GM21717 (cell line): ENCODE results near the gene TAGLN.
"Not testable (repeated sequence)": the region's sequence is repeated elsewhere in the genome, so short reads cannot be mapped to it uniquely, and the experiment has no call there.

Experiments used
- ATAC-seq: cut with Tn5 transposase; IDR thresholded peaks from one replicate; pipeline ENCODE4 v1.9.1; 2021; ENCODE audit warnings: mild to moderate bottlenecking, moderate library complexity; ENCODE audit not compliant: unreplicated experiment

The TAGLN gene

DNA sequence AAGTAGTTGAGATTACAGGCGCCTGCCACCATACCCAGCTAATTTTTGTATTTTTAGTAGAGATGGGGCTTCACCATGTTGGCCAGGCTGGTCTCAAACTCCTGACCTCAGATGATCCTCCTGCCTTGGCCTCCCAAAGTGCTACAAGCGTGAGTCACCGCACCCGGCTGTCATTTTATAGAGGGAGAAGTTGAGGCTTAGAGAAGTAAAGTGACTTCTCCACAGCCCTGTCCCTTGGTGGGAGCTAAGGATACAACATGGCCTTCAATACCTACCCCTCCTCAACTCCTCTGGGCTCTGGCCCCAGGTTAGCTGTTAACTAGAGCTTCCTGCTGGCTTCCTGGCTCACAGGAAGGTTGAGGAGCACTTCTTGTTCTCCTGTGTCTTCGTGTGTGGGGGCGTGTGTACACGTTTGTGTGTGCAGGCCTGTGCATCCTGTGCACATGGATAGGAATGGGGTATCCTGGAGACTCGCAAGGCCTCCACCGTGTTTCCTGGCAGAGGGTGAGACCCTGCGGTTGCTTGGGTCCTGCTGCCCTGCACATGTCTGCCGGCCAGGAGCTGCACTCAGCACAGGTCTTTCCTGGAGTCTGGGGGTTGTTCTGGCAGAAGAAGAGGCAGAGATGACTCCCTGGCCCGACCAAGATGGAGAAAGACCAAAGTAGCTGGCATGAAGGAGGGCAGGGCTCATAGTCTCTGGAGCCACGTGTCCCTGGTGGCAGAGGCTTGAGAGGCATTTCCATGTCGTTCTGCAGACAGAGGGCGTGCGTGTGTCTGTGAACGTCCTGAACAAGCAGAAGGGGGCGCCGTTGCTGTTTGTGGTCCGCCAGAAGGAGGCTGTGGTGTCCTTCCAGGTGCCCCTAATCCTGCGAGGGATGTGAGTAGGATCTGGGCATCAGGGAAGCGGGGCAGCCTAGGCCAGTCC is 18.2 kb upstream of the TAGLN start:
- ATAC-seq, result no peak

DNA sequence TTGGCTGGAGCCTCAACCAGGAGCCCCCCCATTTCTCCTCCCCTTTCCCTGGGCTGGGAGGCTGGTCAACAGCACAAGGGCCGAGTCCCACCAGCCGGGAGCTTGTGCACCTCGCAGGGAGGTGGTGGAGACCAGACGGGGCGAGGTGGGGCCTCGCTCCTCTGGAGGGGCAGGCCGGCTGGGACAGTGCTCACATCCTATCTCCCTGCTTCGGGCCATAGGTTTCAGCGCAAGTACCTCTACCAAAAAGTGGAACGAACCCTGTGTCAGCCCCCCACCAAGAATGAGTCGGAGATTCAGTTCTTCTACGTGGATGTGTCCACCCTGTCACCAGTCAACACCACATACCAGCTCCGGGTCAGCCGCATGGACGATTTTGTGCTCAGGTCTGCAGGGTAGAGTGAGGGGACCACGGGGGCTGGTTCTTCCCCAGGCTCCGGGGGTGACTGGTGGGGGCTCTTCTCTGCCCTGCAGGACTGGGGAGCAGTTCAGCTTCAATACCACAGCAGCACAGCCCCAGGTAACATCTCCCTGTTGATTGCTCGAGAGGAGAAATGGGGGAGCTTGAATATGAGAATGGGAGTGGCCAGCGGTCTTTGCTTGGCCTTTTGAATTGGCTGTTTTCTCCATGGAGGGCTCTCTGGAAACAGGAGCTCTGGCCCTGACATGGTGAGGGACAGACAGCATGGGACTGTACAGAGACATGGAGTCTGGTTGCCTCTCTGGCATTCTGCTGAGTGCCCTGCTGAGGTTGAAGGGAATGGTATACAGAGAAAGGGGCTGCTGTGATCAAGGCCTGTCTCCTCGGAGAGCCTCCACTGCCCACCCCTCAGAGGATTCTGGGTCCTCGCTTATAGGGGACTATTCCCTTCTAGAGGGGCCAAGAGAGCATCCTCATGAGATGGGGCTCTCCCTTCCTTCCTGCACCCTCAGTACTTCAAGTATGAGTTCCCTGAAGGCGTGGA is 17.3 kb upstream of the TAGLN start:
- ATAC-seq, result no peak

DNA sequence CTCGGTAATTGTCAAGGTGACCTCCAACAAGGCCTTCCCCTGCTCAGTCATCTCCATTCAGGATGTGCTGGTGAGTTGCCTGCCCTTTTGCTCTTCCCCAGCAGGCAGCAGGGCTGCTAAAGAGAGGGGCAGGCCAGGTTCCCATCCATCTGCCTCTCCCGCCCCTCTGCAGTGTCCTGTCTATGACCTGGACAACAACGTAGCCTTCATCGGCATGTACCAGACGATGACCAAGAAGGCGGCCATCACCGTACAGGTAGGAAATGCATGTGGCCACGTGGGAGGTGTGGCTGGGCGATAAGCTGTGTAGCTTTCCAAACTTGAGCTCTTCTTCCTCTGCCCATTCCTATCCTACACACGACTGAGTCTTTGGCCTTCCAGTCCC is 16.6 kb upstream of the TAGLN start:
- no peak for ATAC-seq

DNA sequence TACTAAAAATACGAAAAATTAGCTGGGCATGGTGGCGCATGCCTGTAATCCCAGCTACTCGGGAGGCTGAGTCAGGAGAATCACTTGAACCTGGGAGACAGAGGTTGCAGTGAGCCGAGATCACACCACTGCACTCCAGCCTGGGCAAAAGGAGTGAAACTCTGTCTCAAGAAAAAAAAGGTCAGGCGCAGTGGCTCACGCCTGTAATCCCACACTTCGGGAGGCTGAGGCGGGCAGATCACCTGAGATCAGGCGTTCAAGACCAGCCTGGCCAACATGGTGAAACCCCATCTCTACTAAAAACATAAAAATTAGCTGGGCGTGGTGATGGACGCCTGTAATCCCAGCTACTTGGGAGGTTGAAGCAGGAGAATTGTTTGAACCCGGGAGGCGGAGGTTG is 16.0 kb upstream of the TAGLN start:
- ATAC-seq, result not testable (repeated sequence)

DNA sequence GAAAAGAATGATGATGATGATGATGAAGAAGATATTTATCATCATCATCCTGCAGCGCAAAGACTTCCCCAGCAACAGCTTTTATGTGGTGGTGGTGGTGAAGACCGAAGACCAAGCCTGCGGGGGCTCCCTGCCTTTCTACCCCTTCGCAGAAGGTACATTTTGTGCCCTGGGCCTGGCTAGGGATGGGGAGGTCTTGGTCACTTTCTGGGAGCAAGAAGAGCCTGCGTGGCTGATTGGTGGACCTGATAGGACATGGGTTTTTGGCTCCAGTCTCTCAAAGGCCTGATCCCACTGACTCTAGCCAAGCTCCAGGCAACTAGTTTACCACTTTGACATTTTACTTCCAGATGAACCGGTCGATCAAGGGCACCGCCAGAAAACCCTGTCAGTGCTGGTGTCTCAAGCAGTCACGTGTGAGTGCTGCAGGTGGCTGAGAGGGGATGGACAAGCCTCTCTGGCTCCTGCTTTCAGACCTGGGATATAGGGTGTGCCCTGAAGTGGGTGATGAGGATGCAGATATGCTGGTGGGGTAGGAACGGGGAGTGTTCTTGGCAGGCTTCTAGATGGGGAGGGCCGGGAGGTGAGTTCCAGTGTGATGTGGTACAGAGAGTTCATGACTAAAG is 15.3 kb upstream of the TAGLN start:
- no peak for ATAC-seq

DNA sequence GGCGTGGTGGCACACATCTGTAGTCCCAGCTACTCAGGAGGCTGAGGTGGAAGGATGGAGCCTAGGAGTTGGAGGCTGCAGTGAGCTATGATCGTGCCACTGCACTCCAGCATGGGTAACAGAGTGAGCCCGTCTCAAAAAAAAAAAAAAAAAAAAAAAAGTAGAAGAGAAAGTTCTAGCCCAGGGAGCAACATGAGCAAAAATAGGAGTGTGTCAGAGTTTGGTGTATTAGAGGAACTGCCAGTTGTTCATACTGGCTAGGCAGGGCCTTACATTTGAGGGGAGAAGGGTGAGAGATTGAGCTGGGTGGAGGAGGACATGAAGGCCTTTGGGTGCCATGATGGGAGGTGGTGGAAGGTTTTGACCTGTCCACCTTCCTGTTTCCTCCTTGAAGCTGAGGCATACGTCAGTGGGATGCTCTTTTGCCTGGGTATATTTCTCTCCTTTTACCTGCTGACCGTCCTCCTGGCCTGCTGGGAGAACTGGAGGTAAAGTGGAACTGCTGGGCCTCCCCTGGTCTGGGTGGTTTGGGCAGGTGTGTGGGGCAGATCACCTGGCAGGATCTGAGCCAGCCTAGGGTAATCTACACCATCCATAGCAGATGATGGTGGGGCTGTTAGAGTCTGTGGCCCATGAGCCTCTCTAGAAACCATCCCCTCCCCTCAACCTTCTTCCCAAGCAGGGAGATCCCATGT is 13.3 kb upstream of the TAGLN start:
- ATAC-seq, result no peak

DNA sequence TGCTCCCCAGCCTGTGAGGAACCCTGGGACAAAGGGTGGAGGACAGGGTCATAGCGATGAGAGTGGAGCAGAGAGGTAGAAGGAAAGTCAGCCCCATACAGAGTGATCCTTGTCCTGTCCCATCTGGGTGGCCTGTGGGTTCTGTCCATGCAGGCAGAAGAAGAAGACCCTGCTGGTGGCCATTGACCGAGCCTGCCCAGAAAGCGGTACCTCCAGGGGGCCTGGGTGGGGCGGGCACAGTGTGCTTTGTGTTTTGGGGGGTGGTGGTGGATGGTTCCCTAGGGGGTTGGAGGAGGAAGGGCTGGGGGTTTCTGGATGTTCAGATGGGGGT is 12.8 kb upstream of the TAGLN start:
- no peak for ATAC-seq

DNA sequence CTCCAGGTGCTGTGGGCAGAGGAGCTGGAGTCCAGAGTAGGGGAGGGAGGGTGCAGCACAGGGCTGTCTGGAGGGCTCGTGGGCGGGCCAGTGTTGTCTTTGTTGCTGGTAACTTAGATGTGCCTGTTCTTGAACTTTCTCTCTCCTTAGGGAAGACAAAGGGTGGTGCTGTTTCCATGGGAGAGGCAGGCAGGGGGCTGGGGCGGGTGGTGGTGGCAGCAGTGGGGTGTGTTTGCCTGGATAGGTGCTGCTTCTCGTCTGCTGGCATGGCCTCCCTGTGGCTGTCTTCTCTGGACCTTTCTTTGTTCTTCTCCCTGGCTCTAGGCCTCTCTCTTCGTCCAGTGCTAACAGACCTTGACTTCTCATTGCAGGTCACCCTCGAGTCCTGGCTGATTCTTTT is 12.2 kb upstream of the TAGLN start:
- ATAC-seq, result no peak

DNA sequence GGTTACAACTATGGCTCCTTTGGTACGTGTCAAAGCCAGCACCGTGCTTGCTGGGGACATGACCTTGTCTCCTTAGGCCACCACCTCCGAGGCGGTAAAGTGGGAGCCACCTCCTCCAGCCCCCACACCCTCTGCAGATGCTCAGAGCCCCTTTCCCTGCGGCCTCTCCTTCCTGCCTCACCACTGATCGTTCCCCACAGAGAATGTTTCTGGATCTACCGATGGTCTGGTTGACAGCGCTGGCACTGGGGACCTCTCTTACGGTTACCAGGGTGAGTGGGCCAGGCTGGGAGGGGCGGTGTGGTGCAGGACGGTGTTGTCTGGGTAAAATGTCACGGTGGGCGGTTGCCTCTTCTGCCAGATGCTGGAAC is 11.8 kb upstream of the TAGLN start:
- no peak for ATAC-seq

DNA sequence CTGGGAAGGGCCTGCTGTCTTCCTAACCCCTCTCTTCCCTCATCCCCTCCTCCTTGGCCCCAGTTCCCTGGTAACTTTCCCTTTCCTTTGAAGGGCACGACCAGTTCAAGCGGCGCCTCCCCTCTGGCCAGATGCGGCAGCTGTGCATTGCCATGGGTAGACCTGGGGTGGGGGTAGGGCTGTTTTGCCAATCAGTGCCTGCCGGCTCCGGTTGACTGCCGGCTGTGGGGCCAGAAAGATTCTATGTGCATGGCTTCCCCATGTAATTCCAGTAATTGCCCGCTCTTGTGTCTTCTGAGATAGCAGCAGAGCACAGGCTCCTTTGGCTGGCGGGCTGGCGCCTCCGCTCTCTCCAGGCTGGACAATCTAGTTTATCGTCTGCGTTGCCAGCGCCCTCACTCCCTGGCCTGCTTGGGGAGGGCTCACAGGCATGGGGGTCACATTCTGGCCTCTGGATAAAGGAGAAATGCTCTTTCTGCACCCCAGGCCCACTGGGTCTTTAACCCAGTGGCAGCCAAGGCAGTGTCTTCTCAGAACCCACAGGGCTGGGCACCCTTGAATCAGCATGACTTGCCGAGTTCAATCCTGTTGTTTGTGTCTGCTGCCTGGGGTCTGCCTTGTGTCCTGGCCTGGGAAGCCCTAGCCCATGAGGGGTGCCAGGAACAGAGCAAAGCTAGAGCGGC is 11.2 kb upstream of the TAGLN start:
- no peak for ATAC-seq

DNA sequence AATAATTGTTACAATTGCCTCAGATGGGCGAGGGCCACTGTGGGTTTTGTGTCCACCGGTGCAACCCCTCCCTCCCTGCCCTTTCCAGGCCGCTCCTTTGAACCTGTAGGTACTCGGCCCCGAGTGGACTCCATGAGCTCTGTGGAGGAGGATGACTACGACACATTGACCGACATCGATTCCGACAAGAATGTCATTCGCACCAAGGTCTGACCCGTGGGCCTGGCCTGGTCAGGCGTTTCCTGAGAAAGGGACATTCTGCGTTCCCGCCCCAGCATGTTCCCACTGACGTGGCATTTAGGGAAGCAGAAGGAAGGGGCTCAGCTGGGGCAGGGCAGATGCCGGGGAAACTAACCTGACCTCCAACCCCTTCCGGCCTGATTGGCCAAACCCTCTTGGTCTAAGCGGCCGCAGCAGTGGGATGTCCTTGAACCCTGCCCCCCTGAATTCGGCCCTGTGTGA is 10.5 kb upstream of the TAGLN start:
- ATAC-seq, result no peak

DNA sequence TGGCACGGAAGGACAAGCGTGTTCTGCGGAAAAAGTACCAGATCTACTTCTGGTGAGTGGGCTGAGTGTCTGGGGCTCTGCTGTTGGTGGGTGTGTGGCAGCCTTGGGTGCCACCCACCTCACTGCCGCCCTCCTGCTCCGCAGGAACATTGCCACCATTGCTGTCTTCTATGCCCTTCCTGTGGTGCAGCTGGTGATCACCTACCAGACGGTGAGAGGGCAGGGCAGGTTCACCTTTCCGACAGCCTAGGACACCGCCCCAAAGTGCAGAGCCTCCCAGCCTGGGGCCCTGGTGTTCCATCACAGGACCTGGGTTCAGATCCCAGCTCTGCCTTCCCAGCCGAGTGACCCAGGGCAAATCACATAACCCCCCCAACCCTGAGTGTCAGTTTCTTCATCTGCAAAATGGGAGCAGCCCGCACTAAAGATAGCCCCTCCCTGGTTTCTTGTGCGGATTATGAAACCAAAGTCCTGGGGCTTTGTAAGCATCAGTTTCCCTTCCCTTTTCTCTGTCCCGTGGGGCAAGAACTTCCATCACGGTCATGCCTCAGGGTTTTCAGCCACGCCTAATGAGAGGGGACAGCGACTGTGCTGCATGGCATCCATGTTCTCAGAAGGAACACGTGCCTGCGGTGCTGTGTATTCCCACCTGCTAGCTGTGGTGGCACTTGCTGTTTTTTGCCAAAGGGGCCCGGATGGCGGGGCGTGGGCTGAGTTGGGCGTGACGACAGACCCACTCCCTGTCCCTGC is 9.8 kb upstream of the TAGLN start:
- peak; percentile 76 for ATAC-seq

DNA sequence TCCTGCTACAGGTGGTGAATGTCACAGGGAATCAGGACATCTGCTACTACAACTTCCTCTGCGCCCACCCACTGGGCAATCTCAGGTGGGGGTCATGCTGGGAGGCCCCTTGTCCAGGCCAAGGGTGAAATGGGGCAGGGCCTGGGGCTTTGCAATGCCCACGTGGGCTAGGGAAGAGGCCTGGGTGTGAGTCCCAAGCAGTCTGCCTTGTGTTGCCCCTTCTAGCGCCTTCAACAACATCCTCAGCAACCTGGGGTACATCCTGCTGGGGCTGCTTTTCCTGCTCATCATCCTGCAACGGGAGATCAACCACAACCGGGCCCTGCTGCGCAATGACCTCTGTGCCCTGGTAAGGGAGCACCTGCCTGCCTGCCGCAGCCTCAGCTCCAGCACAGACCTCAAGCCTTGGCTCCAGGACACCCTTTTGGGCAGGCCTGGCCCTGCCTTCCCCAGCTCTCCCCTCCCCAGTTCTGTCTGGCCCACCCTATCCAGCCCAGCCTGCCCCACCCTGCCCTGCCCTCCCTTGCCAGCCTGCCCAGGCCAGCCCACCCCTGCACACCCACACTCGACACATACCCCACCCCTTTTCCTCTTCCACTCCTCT is 9.1 kb upstream of the TAGLN start:
- ATAC-seq, result no peak

DNA sequence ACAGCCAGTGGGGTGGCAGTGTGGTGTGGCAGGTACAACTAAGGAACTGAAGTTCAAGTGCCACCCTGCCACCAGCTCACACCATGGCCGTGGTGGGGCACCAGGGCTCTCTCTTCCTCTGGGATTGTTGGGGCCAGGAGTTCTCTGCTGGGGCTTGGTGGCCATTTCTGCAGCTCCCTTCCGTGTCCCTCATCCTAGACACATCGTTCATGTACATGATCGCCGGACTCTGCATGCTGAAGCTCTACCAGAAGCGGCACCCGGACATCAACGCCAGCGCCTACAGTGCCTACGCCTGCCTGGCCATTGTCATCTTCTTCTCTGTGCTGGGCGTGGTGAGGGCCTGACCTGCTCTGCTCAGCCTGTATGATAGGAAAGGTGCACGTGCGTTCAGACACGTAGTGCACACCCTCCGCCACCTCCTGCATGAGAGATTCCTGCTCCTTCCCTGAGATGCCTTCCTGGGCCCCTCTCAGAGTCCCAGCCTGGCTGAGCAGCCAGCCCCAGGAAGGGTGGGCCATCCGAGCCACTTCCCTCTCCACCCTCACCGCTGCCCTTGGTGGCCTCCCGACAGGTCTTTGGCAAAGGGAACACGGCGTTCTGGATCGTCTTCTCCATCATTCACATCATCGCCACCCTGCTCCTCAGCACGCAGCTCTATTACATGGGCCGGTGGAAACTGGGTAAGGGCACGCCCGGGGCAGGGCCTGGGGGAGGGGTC is 7.3 kb upstream of the TAGLN start:
- ATAC-seq, result no peak

DNA sequence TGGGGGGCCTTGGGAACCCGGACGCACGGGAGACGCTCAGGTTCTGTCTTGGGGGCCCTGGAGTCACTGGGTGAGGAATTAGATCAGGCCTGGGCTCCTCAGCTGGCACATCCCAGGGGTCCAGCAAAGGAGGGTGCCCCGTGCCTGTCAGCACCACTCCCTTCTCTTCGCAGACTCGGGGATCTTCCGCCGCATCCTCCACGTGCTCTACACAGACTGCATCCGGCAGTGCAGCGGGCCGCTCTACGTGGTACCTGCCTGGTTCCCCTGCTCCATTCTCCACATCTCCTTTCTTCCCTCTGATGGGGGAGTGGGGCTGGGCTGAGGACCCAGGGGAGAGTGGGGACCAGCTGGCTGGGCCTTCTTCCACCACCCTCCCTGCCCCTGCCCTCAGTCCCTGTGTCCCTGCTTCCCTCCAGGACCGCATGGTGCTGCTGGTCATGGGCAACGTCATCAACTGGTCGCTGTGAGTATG is 6.7 kb upstream of the TAGLN start:
- ATAC-seq, result no peak

DNA sequence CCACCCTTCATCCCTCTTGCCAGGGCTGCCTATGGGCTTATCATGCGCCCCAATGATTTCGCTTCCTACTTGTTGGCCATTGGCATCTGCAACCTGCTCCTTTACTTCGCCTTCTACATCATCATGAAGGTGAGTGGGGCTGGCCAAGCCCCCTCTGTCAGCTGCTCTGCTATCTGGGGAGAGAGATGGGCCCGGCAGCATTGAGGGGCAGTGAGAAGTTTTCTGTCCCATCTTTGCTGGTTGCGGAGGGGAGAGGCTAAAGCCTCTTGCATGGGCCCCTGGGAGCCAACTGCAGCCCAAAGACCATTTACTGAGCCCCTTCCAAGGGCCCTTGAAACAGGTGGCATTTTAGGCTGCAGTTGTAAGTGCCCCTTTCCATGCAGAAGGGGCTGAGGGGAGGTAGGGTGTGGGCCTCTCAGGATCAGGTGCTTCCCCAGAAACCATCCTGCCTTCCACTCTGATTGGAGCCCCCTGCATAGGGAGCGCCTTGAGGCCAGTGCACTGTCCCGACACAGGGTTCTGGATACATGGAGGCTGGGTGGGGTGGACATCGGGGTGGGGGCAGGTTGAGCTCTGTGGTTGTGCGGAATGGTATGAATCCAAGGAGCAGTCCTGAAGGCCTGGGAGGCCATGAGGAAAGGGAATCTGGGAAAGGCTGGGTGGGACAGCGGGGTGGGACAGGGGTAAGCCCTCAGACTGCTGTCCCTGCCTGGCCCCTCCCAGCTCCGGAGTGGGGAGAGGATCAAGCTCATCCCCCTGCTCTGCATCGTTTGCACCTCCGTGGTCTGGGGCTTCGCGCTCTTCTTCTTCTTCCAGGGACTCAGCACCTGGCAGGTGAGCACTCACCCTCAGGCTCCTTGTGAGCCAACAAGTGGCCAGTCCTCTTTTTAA is 5.8 kb upstream of the TAGLN start:
- ATAC-seq, result no peak

DNA sequence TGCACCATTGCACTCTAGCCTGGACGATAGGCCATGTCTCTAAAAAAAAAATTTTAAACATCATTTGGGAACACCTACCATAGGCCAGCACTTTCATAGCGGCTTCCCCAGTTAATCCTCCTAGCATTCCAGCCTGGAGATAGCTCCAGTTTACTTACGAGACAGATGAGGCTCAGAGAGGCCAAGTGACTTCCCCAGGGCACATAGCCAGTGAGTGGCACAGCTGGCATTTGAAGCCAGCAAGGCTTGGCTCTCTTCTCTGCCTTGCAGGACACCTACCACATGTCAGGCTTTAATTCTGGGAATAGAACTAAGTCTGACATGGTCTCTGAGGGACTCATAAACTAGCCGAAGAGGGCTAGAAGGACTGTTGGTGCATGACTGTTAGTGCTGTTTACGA is 4.9 kb upstream of the TAGLN start:
- ATAC-seq, result no peak
